Bronchial epithelial cell (primary cell): ENCODE data around the gene EMX2. TPM values are rescaled to one million over a fixed set of nuclear protein-coding genes. Genes with fewer than 3 reads are reported as not detected.

Experiments used
- DNase-seq: peaks from one replicate; pipeline ENCODE4 v3.0.0-alpha.2; 2010; ENCODE audit warnings: low read depth
- FAIRE-seq: peaks from 2 replicates; lab custom pipeline; 2011; peaks lifted over from hg19 to GRCh38; lab: Jason Lieb, UNC
- H3K27me3 ChIP-seq: 2 replicates; pipeline ENCODE4 v1.5.1; 2011; ENCODE audit warnings: low read length; ENCODE audit not compliant: control insufficient read depth, insufficient read depth
- H3K36me3 ChIP-seq: 2 replicates; pipeline ENCODE4 v1.5.1; 2011; ENCODE audit warnings: low read length; ENCODE audit not compliant: control insufficient read depth, insufficient read depth
- H3K4me3 ChIP-seq: 2 replicates; pipeline ENCODE4 v1.5.1; 2011; ENCODE audit warnings: mild to moderate bottlenecking, low read depth, low read length, control low read depth
- total RNA-seq: library from RNA; depleted of rRNA; stranded (reverse); fragments of >200 nt; gene quantifications from 2 replicates; pipeline ENCODE4 v1.2.1, GENCODE V29; 2014
- TF ChIP-seq, protein P1 (sequence below): IDR thresholded peaks from 2 replicates; pipeline ENCODE4 v1.5.1; 2011; ENCODE audit warnings: mild to moderate bottlenecking, moderate library complexity, low read length, control low read depth, inconsistent platforms; ENCODE audit not compliant: insufficient read depth, severe bottlenecking

EMX2 gene
- total RNA-seq, 1 donor from 2014 or later: not detected

- H3K36me3 ChIP-seq: no peaks in the 10 kb centered on the region
- H3K27me3 ChIP-seq: peaks cover 79% of the 10 kb centered on the region
Observed at GRCh38 chr10:117547716-117548668, 5.4 kb downstream of the EMX2 start.

DNA sequence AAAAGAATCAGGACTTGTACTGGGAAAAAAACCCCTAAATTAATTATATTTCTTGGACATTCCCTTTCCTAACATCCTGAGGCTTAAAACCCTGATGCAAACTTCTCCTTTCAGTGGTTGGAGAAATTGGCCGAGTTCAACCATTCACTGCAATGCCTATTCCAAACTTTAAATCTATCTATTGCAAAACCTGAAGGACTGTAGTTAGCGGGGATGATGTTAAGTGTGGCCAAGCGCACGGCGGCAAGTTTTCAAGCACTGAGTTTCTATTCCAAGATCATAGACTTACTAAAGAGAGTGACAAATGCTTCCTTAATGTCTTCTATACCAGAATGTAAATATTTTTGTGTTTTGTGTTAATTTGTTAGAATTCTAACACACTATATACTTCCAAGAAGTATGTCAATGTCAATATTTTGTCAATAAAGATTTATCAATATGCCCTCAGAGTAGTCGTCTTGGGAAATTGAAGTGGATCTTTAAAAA, 6.6 kb downstream of the EMX2 start:
- H3K36me3 ChIP-seq: no peaks in the 10 kb centered on the region
- DNase-seq: no peak
- no peak overlapping the region for H3K4me3 ChIP-seq
- TF ChIP-seq, protein P1, sequence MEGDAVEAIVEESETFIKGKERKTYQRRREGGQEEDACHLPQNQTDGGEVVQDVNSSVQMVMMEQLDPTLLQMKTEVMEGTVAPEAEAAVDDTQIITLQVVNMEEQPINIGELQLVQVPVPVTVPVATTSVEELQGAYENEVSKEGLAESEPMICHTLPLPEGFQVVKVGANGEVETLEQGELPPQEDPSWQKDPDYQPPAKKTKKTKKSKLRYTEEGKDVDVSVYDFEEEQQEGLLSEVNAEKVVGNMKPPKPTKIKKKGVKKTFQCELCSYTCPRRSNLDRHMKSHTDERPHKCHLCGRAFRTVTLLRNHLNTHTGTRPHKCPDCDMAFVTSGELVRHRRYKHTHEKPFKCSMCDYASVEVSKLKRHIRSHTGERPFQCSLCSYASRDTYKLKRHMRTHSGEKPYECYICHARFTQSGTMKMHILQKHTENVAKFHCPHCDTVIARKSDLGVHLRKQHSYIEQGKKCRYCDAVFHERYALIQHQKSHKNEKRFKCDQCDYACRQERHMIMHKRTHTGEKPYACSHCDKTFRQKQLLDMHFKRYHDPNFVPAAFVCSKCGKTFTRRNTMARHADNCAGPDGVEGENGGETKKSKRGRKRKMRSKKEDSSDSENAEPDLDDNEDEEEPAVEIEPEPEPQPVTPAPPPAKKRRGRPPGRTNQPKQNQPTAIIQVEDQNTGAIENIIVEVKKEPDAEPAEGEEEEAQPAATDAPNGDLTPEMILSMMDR: no peak
- no peak for FAIRE-seq
- peaks cover 79% of the 10 kb centered on the region for H3K27me3 ChIP-seq

More at GRCh38 chr10:117547716-117548668, 5.4 kb downstream of the EMX2 start:
- H3K4me3 ChIP-seq: no peak overlapping the region
- TF ChIP-seq, protein P1: no peak
- FAIRE-seq: no peak
- DNase-seq: no peak

DNA sequence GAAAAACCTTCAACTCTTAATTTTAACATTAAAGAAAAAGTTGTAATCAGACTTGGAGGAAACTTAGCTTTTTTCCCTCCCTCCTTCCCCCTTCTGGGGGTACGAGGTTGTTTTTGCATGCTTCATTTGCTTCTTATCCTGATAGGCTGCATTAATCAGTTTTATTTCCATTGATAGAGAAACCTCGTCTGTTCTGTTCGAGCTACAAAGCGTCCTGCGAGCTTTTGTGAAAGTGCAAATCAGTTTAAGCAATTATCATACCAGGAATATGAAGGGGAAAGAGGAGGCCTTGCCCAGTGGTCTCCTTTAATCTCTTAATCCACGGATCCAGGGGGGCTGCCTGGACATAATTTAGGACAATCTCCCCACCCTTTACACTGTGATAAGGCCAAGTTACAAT, 7.5 kb downstream of the EMX2 start:
- H3K4me3 ChIP-seq: no peak overlapping the region
- TF ChIP-seq, protein P1: no peak
- H3K27me3 ChIP-seq: peaks cover 73% of the 10 kb centered on the region
- FAIRE-seq (no peak), DNase-seq (no peak)
- H3K36me3 ChIP-seq: no peaks in the 10 kb centered on the region

GRCh38 chr10:117550599-117551329, 8.2 kb downstream of the EMX2 start:
- Histone ChIP-seq H3K36me3 (no peaks in the 10 kb centered on the region), H3K27me3 (peaks cover 68% of the 10 kb centered on the region), H3K4me3 (no peak overlapping the region)
- DNase-seq: no peak
- TF ChIP-seq, protein P1: no peak
- no peak for FAIRE-seq

- Histone ChIP-seq H3K36me3 (no peaks in the 10 kb centered on the region), H3K4me3 (no peak overlapping the region), H3K27me3 (peaks cover 63% of the 10 kb centered on the region)
- DNase-seq (no peak), FAIRE-seq (no peak)
- TF ChIP-seq, protein P1: no peak
Observed at GRCh38 chr10:117551330-117552155, 9.0 kb downstream of the EMX2 start.
